Psoas muscle (tissue), 8 donors: Measurements from ENCODE around the gene CLCN4. TPM values are rescaled to one million over a fixed set of nuclear protein-coding genes. Genes with fewer than 3 reads are reported as not detected.
A peak's percentile ranks its signal among the peaks of the same experiment; 100 is the strongest.

ENCODE experiments used
- ATAC-seq, 4 donors: fragments of 200-7000 bp; cut with Tn5 transposase; one replicate each; pipeline ENCODE4 v1.9.1; 2020; ENCODE audit warnings: moderate library complexity in 3 of 4, mild to moderate bottlenecking in 2 of 4
- DNase-seq, 2 donors: peaks; one replicate each; pipeline ENCODE4 v3.0.0-alpha.2; 2020
- H3K27ac ChIP-seq: fragments of 200-600 bp; one replicate; pipeline ENCODE4 v1.8.0; 2022
- H3K27me3 ChIP-seq, 3 donors: fragments of 200-600 bp in 1 of 3; one replicate each; pipeline versions ENCODE4 v1.6.1 to v1.8.0; 2013 to 2022; ENCODE audit warnings: low read length in 2 of 3, mild to moderate bottlenecking in 2 of 3, moderate library complexity in 1 of 3; ENCODE audit not compliant: insufficient read depth in 3 of 3
- H3K36me3 ChIP-seq, 2 donors: fragments of 200-600 bp in 1 of 2; one replicate each; pipeline versions ENCODE4 v1.6.1 to v1.8.0; 2013 to 2022; ENCODE audit warnings: low read depth in 1 of 2, mild to moderate bottlenecking in 1 of 2, moderate library complexity in 1 of 2; ENCODE audit not compliant: insufficient read depth in 1 of 2
- H3K4me1 ChIP-seq: fragments of 200-600 bp; one replicate; pipeline ENCODE4 v1.8.0; 2022
- H3K4me3 ChIP-seq: fragments of 200-600 bp; one replicate; pipeline ENCODE4 v1.8.0; 2022; ENCODE audit warnings: mild to moderate bottlenecking
- H3K9me3 ChIP-seq: fragments of 200-600 bp; one replicate; pipeline ENCODE4 v1.8.0; 2022
- WGBS, 3 donors: extraction: QIAGEN DNeasy Blood & Tissue Kit; methylation state at CpG; one replicate each; pipeline versions ENCODE4 v1.1.6 to v1.1.7; 2013; 5-methylcytosine and 5-hydroxymethylcytosine counted together
- intact Hi-C, 2 donors: fragments of 100-400 bp; cut with DNase I; formaldehyde crosslinking; loops; one replicate each; pipeline versions ENCODE4 v1.11.0 to v1.14.2; 2022
- long read RNA-seq, 2 donors: library from polyadenylated mRNA; unstranded; transcript quantifications; one replicate each; pipeline ENCODE4 v2.0.0, GENCODE V29; 2021
- polyA plus RNA-seq, 3 donors: library from polyadenylated mRNA; stranded (reverse); fragments of 200-250 nt; gene quantifications; one replicate each; pipeline ENCODE4 v1.2.3, GENCODE V29; 2013
- total RNA-seq, 4 donors: library from RNA; stranded (reverse); fragmentation: NEBNext Ultra II Directional in 2 of 4; extraction: Animal tissue kit (Norgen Biotek cat#: 25700) in 2 of 4; gene quantifications; one replicate each; pipeline versions ENCODE4 v1.2.1 to v1.2.4, GENCODE V29; 2021 to 2023
- TF ChIP-seq, protein P1 (sequence below): fragments of 200-600 bp; IDR thresholded peaks from one replicate; pipeline ENCODE4 v1.8.0; 2022; ENCODE audit warnings: antibody characterized with exemption
- donor health status: healthy with polysubstance abuse.
- donor health status: DM: no; HTN: no; CAD: no; lungs with moderate emphysema.
- donor health status: Bipolar disorder and iron deficiency.
- donor health status: healthy.
- donor health status: DM: yes; HTN: yes; CAD: no.
- donor health status: DM: no; HTN: no; CAD: no.
- donor health status: DM: no; HTN: no; CAD: no.
- donor health status: DM: yes; HTN: yes; CAD: no.

CLCN4 gene
- 10 to 100 TPM; 48.7 to 75.9 (median 74.4) TPM for total RNA-seq
- polyA plus RNA-seq = 10 to 100 TPM in 2 of 3 donors, 1 to 10 TPM in 1; 4.1 to 53.8 (median 19.9) TPM
- long read RNA-seq, donor 1, full-length matches to known transcripts = 21 of 41 reads
- long read RNA-seq, donor 1, partial matches to known transcripts = 7 of 41 reads
- long read RNA-seq, donor 1, other reads (novel, unspliced or antisense) = 13 of 41 reads
- long read RNA-seq, donor 2, full-length matches to known transcripts = 22 of 65 reads
- long read RNA-seq, donor 2, partial matches to known transcripts = 16 of 65 reads
- long read RNA-seq, donor 2, other reads (novel, unspliced or antisense) = 27 of 65 reads

DNA sequence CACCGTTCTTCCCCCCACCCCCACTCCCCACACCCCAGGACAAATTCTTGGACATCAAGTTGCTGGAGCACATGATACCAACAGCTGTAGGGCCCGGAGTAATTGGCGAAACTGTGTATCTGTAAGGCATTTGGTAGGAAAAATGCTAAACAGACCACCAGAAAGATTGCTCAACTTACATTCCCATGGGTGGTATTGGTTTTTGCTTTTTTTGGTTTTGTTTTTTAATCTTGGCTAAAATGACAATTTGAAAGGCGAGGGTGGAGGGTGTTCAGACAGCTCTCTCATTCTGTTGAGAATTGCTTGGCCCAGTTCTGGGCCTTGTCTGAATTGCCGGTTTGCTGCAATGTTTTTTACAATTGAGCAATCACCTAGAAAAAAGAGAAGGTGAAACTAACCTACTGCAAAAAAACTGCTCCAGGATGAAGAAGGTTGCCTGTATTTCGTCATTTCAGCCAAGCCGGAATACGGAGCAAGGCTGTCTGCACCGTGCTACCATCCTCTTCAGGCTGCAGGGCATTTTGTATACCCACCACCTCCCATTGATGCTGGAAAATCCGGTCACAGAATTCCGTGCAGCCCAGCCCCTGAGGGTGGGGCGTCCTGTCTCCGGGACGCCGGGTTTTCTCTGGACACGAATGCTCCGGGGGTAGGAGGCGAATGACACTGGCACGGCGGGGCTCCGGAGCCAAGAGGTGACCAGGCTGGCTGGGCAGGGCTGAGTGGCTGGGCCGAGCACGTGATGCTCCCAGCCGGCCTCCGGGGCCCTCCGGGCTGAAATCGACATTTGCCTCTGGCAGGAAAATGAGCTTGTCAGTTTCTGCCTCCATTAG, at the start of gene CLCN4:
TSS of gene CLCN4 (plus strand) at position 777 of the 833 bp plus-strand sequence. CDS start 28,058 bp downstream, outside the sequence.
- H3K9me3 ChIP-seq = no peaks in the 10 kb centered on the region
- WGBS, 3 donors = 4 to 11% (median 7%) methylated on average over 22 to 27 of the region's 27 CpGs
- intact Hi-C loops = no loop called here
- ATAC-seq (peak; percentile 91 to 96 (median 96)), DNase-seq (peak; percentile 74 to 89)
- H3K27me3 ChIP-seq = peaks cover 0 to 18% (median 0%) of the 10 kb centered on the region in 3 donors
- H3K4me3 ChIP-seq = peak within 1 kb of the TSS; percentile 63
- peaks cover 0 to 5% of the 10 kb centered on the region in 2 donors for H3K36me3 ChIP-seq
- no peaks in the 10 kb centered on the region for H3K4me1 ChIP-seq
- TF ChIP-seq, protein P1, sequence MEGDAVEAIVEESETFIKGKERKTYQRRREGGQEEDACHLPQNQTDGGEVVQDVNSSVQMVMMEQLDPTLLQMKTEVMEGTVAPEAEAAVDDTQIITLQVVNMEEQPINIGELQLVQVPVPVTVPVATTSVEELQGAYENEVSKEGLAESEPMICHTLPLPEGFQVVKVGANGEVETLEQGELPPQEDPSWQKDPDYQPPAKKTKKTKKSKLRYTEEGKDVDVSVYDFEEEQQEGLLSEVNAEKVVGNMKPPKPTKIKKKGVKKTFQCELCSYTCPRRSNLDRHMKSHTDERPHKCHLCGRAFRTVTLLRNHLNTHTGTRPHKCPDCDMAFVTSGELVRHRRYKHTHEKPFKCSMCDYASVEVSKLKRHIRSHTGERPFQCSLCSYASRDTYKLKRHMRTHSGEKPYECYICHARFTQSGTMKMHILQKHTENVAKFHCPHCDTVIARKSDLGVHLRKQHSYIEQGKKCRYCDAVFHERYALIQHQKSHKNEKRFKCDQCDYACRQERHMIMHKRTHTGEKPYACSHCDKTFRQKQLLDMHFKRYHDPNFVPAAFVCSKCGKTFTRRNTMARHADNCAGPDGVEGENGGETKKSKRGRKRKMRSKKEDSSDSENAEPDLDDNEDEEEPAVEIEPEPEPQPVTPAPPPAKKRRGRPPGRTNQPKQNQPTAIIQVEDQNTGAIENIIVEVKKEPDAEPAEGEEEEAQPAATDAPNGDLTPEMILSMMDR = no peak
- peak within 1 kb of the TSS; percentile 83 for H3K27ac ChIP-seq

DNA sequence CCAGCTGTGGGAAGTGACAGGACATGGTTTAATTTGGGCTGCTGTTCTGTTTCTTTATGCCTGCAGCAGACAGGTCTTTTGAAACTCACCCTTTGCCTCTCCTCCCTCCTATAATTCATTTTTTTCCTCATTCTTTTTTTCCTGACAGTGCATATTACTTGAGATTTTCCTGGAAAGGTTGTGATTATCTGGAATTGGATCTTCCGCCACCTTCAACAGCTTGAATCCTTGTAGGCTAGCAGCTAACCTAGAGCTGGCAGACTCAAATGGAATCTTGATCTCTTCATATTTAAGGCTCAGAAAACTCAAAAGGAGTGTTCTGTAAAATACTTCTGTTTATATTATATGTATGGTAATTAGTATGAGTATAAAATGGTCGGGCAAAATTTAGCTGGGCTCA, 49.3 kb upstream of the CLCN4 start:
- TF ChIP-seq, protein P1 = no peak
- Histone ChIP-seq H3K36me3 (no peaks in the 10 kb centered on the region), H3K27ac (no peak overlapping the region), H3K4me1 (peaks cover 4% of the 10 kb centered on the region), H3K27me3 (no peaks in the 10 kb centered on the region), H3K4me3 (no peak overlapping the region), H3K9me3 (no peaks in the 10 kb centered on the region)
- no peak for ATAC-seq
- intact Hi-C loops = no loop called here
- WGBS, 3 donors = 71 to 81% (median 80%) methylated on average over 2 of the region's 2 CpGs
- DNase-seq = no peak

DNA sequence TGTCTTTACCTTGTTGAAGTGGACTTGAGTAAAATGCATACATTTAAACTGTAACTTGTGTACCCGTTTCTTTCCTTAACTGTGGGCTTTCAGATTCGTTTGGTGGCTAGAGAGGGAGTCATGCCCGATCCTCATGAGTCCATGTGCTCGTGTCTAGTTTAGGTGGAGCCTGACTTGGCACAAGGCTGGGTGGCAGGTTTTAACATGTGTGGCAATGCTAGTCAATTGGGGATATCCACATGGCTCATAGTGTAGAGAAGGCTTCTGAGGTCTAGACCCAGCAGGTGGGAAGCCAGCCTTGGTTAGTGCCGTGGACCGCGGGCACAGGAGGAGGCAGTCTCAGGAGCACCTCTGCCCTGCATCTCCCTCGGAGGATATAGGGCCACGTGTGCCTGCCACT, 48.5 kb upstream of the CLCN4 start:
- intact Hi-C loops = no loop called here
- peak in 1 of 4 donors; percentile 11 for ATAC-seq
- H3K9me3 ChIP-seq = no peaks in the 10 kb centered on the region
- H3K4me3 ChIP-seq = no peak overlapping the region
- TF ChIP-seq, protein P1 = no peak
- H3K27me3 ChIP-seq = no peaks in the 10 kb centered on the region
- H3K4me1 ChIP-seq = peaks cover 4% of the 10 kb centered on the region
- H3K27ac ChIP-seq = no peak overlapping the region
- no peak for DNase-seq
- no peaks in the 10 kb centered on the region for H3K36me3 ChIP-seq
- 63 to 69% (median 65%) methylated on average over 9 of the region's 9 CpGs for WGBS, 3 donors

DNA sequence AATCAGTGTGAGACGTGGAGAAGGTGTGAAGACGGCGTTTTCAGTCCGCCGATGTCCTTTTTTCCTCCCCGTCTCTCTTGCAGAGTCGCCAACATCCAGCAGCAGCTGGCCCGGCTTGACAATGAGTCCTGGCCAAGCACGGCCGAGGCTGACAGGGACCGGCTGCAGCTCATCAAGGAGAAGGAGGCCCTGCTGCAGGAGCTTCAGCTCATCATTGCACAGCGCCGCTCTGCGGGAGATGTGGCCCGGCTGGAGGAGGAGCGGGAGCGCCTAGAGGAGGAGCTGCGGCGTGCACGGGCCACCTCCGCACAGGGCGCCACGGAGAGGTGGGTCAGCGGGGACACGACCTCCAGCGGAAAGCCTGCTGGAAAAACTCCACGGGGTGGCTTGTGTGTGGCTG, 47.1 kb upstream of the CLCN4 start:
- WGBS, 3 donors = 22 to 56% (median 50%) methylated on average over 18 to 27 of the region's 27 CpGs
- Histone ChIP-seq H3K9me3 (no peaks in the 10 kb centered on the region), H3K27ac (no peak overlapping the region), H3K4me3 (no peak overlapping the region), H3K27me3 (no peaks in the 10 kb centered on the region), H3K36me3 (no peaks in the 10 kb centered on the region), H3K4me1 (peaks cover 4% of the 10 kb centered on the region)
- peak; percentile 19 to 65 (median 58) for ATAC-seq
- intact Hi-C loops = no loop called here
- DNase-seq = peak in 1 of 2 donors; percentile 38
- TF ChIP-seq, protein P1 = no peak
